ENCODE measurements around the gene FAM174B. TPM values are rescaled to one million over a fixed set of nuclear protein-coding genes. Genes with fewer than 3 reads are reported as not detected.

Gene FAM174B
- total RNA-seq, 2 donors from 2014 or later, result 32.0 to 183 TPM

DNA sequence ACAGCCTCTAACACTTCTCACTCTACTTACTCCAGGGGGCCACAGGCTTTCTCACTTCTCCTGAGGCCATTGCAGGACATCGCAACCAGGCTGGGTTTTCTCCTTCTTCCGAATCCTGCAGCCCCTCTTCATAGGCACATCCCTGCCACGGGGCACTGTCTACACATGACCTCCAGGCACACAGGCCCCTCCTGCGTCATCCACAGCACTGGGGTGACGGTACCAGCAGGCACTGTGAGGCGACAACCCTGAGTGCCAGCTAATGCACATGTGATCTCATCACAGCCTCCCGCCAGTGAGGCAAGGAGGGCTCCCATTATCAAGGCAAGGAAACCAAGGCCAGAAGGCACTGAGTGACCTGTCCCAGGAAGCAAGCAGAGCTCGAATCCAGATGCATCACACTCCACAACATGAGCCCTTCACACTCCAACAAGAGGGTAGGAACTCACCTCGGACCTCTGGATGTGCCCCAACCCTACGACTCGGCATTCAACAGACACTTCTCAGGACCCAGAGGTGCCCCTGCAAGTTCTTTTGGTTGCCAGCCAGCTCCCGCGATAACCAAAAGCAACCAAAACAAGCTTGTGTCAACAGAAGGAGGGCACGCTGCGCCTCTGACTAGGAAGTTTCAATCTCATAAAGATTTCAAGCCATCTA, 16.7 kb downstream of the FAM174B start:
- H3K27me3 ChIP-seq (replicated peaks; ENCODE audit: insufficient read depth), result no peaks in the 10 kb centered on the region
- 43% methylated on average over 15 of the region's 15 CpGs for WGBS
- no peak overlapping the region for H3K4me3 ChIP-seq
- peak overlapping the region; percentile 92 to 93 for H3K27ac ChIP-seq
- intact Hi-C loops (cut with DNase I), result no loop called here
- H3K9me3 ChIP-seq, result no peaks in the 10 kb centered on the region
- H3K36me3 ChIP-seq, result no peaks in the 10 kb centered on the region
- TF ChIP-seq POLR2A (IDR thresholded peaks at IDR 0.05), result no peak
- TF ChIP-seq POLR2AphosphoS5 (IDR thresholded peaks at IDR 0.05), result peak; percentile 76
- TF ChIP-seq, protein P1, sequence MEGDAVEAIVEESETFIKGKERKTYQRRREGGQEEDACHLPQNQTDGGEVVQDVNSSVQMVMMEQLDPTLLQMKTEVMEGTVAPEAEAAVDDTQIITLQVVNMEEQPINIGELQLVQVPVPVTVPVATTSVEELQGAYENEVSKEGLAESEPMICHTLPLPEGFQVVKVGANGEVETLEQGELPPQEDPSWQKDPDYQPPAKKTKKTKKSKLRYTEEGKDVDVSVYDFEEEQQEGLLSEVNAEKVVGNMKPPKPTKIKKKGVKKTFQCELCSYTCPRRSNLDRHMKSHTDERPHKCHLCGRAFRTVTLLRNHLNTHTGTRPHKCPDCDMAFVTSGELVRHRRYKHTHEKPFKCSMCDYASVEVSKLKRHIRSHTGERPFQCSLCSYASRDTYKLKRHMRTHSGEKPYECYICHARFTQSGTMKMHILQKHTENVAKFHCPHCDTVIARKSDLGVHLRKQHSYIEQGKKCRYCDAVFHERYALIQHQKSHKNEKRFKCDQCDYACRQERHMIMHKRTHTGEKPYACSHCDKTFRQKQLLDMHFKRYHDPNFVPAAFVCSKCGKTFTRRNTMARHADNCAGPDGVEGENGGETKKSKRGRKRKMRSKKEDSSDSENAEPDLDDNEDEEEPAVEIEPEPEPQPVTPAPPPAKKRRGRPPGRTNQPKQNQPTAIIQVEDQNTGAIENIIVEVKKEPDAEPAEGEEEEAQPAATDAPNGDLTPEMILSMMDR (IDR thresholded peaks at IDR 0.05), result no peak
- DNase-seq (ENCODE audit: low spot score), result peak; percentile 82
- H3K4me1 ChIP-seq (replicated peaks), result peaks cover 19% of the 10 kb centered on the region

DNA sequence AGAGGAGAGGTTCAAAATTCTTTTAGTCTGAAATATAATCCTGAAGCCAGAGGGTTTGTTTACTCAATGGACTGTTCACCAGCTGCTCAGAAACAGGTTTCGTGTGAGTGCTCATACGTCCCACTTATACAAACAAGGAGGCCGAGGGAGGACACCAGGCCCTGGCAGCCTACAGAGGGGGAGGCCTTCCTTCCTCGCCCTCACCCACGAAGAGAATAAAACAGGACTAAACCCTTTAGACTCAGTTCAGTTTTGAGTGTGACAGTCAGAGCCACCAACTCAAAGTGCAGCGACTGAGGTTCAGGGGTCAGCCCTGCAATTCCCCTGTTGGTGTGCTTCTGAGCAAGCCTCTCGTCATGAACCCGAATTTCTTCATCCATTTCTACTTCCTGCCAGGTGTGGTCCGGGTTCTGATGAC, 17.3 kb downstream of the FAM174B start:
- peak; percentile 83 for TF ChIP-seq POLR2AphosphoS5 (IDR thresholded peaks at IDR 0.05)
- no peak for TF ChIP-seq POLR2A (IDR thresholded peaks at IDR 0.05)
- Histone ChIP-seq H3K4me1 (replicated peaks) (peaks cover 18% of the 10 kb centered on the region), H3K4me3 (no peak overlapping the region), H3K36me3 (no peaks in the 10 kb centered on the region), H3K27ac (peak overlapping the region; percentile 92 to 93), H3K9me3 (no peaks in the 10 kb centered on the region), H3K27me3 (replicated peaks; ENCODE audit: insufficient read depth) (no peaks in the 10 kb centered on the region)
- peak; percentile 79 for DNase-seq (ENCODE audit: low spot score)
- WGBS, result 23% methylated on average over 9 of the region's 9 CpGs
- intact Hi-C loops (cut with DNase I), result no loop called here

DNA sequence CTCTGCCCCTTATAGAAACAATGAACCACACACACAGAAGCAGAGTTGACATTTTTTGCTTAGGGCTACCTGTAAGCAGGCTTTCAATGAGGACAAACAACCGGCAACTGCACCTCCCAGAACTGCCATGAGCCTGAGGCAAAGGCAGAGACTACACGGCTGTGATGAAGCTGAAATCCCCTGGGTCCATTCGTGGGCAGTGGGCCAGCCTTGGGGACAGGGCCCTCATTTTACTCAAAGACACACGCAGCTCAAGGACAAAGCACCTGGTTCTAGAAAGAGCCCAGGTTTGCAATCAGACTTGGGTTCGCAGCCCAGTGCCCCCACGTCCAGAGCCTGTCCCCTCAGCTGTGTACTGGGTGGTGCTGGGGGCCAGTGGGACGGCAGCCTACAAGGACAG, 17.9 kb downstream of the FAM174B start:
- H3K9me3 ChIP-seq, result no peaks in the 10 kb centered on the region
- peaks cover 18% of the 10 kb centered on the region for H3K4me1 ChIP-seq (replicated peaks)
- no peak for DNase-seq (ENCODE audit: low spot score)
- no peak for TF ChIP-seq POLR2AphosphoS5 (IDR thresholded peaks at IDR 0.05)
- no peak overlapping the region for H3K4me3 ChIP-seq
- 48% methylated on average over 7 of the region's 7 CpGs for whole genome bisulfite sequencing
- peak overlapping the region; percentile 92 to 93 for H3K27ac ChIP-seq
- H3K27me3 ChIP-seq (replicated peaks; ENCODE audit: insufficient read depth), result no peaks in the 10 kb centered on the region
- intact Hi-C loops (cut with DNase I), result no loop called here
- no peaks in the 10 kb centered on the region for H3K36me3 ChIP-seq

DNA sequence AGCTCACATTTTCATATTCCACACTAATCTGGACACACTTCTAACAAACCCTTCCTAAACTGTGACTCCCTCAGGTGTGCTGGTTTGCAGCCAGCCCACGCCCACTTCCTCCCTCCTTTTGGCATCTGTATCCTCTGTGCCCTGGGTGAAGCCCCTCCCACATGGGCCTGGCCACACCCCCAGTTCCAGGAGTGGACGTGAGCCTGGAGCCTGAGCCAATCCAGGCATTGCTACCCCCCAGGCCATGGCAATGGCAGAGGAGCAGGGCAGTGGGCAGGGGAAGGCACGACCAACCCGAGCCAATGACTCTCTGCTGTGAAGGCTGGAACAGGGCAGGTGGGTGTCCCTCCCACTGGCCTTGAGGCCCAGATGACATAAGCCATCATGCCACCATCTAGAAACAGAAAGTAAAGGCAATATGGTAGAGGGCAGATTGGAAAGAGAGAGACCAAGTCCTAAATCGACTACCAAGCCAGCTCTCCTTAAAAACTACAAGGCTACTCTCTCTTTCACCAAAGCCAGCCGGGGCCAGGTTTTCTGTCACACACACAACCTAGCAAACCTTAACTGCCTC, 18.6 kb downstream of the FAM174B start:
- no peaks in the 10 kb centered on the region for H3K36me3 ChIP-seq
- H3K4me1 ChIP-seq (replicated peaks), result peaks cover 18% of the 10 kb centered on the region
- DNase-seq (ENCODE audit: low spot score), result peak; percentile 59
- intact Hi-C loops (cut with DNase I), result no loop called here
- no peaks in the 10 kb centered on the region for H3K9me3 ChIP-seq
- WGBS, result 37% methylated on average over 6 of the region's 6 CpGs
- H3K4me3 ChIP-seq, result no peak overlapping the region
- peak overlapping the region; percentile 92 to 93 for H3K27ac ChIP-seq
- TF ChIP-seq, protein P1 (IDR thresholded peaks at IDR 0.05), result no peak
- TF ChIP-seq POLR2A (IDR thresholded peaks at IDR 0.05) (peak; percentile 48), POLR2AphosphoS5 (IDR thresholded peaks at IDR 0.05) (peak; percentile 16)
- no peaks in the 10 kb centered on the region for H3K27me3 ChIP-seq (replicated peaks; ENCODE audit: insufficient read depth)

DNA sequence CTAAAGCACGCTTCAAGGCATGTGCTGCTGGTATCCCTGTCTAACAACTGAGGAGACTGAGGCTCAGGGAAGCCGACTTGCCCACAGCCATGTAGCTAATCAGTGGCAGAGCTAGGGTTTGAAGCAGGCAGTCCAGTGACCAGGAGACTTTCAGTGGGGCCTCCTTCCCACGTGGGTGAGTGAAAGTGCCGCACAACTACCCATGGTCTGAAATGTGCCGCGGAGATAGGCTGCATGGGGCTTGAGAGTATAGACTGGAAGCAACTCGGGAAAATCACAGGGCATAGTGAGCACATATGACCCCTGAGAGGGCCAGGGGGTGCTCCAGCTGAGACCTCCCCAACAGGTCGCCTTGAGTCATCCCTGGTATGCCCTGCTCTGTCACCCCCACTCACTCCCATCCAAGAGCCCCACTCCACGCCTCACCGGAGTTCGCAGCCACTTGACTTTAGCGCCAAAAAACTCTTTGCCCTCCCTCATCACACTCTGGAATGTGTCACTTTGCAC, 19.1 kb downstream of the FAM174B start:
- no peak for DNase-seq (ENCODE audit: low spot score)
- WGBS, result 74% methylated on average over 12 of the region's 12 CpGs
- no peaks in the 10 kb centered on the region for H3K9me3 ChIP-seq
- no peaks in the 10 kb centered on the region for H3K36me3 ChIP-seq
- TF ChIP-seq, protein P1 (IDR thresholded peaks at IDR 0.05), result no peak
- TF ChIP-seq POLR2AphosphoS5 (IDR thresholded peaks at IDR 0.05) (no peak), POLR2A (IDR thresholded peaks at IDR 0.05) (no peak)
- peaks cover 18% of the 10 kb centered on the region for H3K4me1 ChIP-seq (replicated peaks)
- H3K27ac ChIP-seq, result peak overlapping the region; percentile 92 to 93
- intact Hi-C loops (cut with DNase I), result no loop called here
- no peaks in the 10 kb centered on the region for H3K27me3 ChIP-seq (replicated peaks; ENCODE audit: insufficient read depth)
- no peak overlapping the region for H3K4me3 ChIP-seq

All from prostate gland (tissue), 2 donors.